IMR-90 (cell line): ENCODE results near the gene SH3TC1. TPM values are rescaled to one million over a fixed set of nuclear protein-coding genes. Genes with fewer than 3 reads are reported as not detected.
A peak's percentile ranks its signal among the peaks of the same experiment; 100 is the strongest.

Experiments used
- ATAC-seq: fragments of 200-7000 bp; cut with Tn5 transposase; 2 replicates; pipeline ENCODE4 v1.9.1; 2020; ENCODE audit warnings: low read depth, mild to moderate bottlenecking, moderate library complexity
- BruUV-seq: library from RNA; stranded (reverse); fragments of 400-500 nt; replicated peaks from 2 replicates; lab custom pipeline; 2021; lab: Mats Ljungman, UMichigan
- CTCF ChIA-PET: fragments of 300-600 bp; formaldehyde crosslinking; extraction: SDS; loops from one replicate; lab custom pipeline; 2021; ENCODE audit warnings: antibody characterized with exemption; lab: Yijun Ruan, JAX
- POLR2A ChIA-PET: fragments of 300-600 bp; sonication (Branson Sonifier 250); formaldehyde crosslinking; loops from one replicate; lab custom pipeline; 2022; ENCODE audit warnings: antibody characterized with exemption; ENCODE audit not compliant: unreplicated experiment; lab: Charles Lee
- DNase-seq: peaks from one replicate; pipeline ENCODE4 v3.0.0; 2013
- H2AFZ ChIP-seq: replicated peaks from 2 replicates; pipeline ENCODE3; 2013; ENCODE audit warnings: low read length, mild to moderate bottlenecking; ENCODE audit not compliant: poor library complexity
- H2AK5ac ChIP-seq: 2 replicates; pipeline ENCODE4 v1.6.1; 2013; ENCODE audit warnings: low read depth, low read length, inconsistent platforms
- H2AK9ac ChIP-seq: replicated peaks from 2 replicates; pipeline ENCODE3; 2013; ENCODE audit warnings: mild to moderate bottlenecking, low read depth, low read length, moderate library complexity; ENCODE audit not compliant: poor library complexity
- H2BK120ac ChIP-seq: 2 replicates; pipeline ENCODE4 v1.6.1; 2013; ENCODE audit warnings: low read depth, low read length, inconsistent platforms
- H2BK15ac ChIP-seq: 3 replicates; pipeline ENCODE4 v1.6.1; 2013; ENCODE audit warnings: low read depth, low read length, inconsistent platforms
- H2BK20ac ChIP-seq: 2 replicates; pipeline ENCODE4 v1.6.1; 2013; ENCODE audit warnings: low read depth, mild to moderate bottlenecking, inconsistent platforms, low read length, moderate library complexity
- H2BK5ac ChIP-seq: 2 replicates; pipeline ENCODE4 v1.6.1; 2013; ENCODE audit warnings: mild to moderate bottlenecking, low read depth, low read length, inconsistent platforms; ENCODE audit not compliant: poor library complexity, severe bottlenecking
- H3K14ac ChIP-seq: replicated peaks from 2 replicates; pipeline ENCODE4 v1.6.1; 2013; ENCODE audit warnings: low read depth, low read length, inconsistent platforms
- H3K18ac ChIP-seq: 2 replicates; pipeline ENCODE4 v1.6.1; 2013; ENCODE audit warnings: low read depth, low read length, control low read depth
- H3K23ac ChIP-seq: 2 replicates; pipeline ENCODE4 v1.6.1; 2013; ENCODE audit warnings: low read depth, low read length, inconsistent platforms
- H3K27ac ChIP-seq: 2 replicates; pipeline ENCODE4 v1.5.1; 2013; ENCODE audit warnings: mild to moderate bottlenecking, control low read depth, low read length; ENCODE audit not compliant: insufficient read depth
- H3K27me3 ChIP-seq: 2 replicates; pipeline ENCODE4 v1.6.1; 2013; ENCODE audit warnings: low read length; ENCODE audit not compliant: control insufficient read depth, insufficient read depth
- H3K36me3 ChIP-seq: 2 replicates; pipeline ENCODE4 v1.6.1; 2013; ENCODE audit warnings: low read length, mixed read lengths; ENCODE audit not compliant: control insufficient read depth, insufficient read depth
- H3K4ac ChIP-seq: 2 replicates; pipeline ENCODE4 v1.6.1; 2013; ENCODE audit warnings: low read depth, low read length, inconsistent platforms
- H3K4me1 ChIP-seq: 2 replicates; pipeline ENCODE4 v1.6.1; 2013; ENCODE audit warnings: low read length, mixed read lengths; ENCODE audit not compliant: control insufficient read depth, insufficient read depth
- H3K4me2 ChIP-seq: 2 replicates; pipeline ENCODE4 v1.6.1; 2013; ENCODE audit warnings: low read depth, mild to moderate bottlenecking, control low read depth, low read length, moderate library complexity
- H3K4me3 ChIP-seq: 2 replicates; pipeline ENCODE4 v1.5.1; 2013; ENCODE audit warnings: low read depth, mild to moderate bottlenecking, control low read depth, low read length, moderate library complexity; ENCODE audit not compliant: insufficient read depth
- H3K56ac ChIP-seq: 2 replicates; pipeline ENCODE4 v1.6.1; 2013; ENCODE audit warnings: low read length, inconsistent platforms; ENCODE audit not compliant: insufficient read depth; ENCODE audit errors: extremely low read depth
- H3K79me1 ChIP-seq, 2 experiments: 2 replicates each; pipeline ENCODE4 v1.6.1; 2013; ENCODE audit warnings: low read length in 2 of 2, inconsistent platforms in 1 of 2, low read depth in 1 of 2
- H3K9ac ChIP-seq: 2 replicates; pipeline ENCODE4 v1.6.1; 2013; ENCODE audit warnings: low read depth, low read length, control low read depth
- H3K9me1 ChIP-seq: 2 replicates; pipeline ENCODE4 v1.6.1; 2013; ENCODE audit warnings: low read length, inconsistent platforms; ENCODE audit not compliant: insufficient read depth
- H3K9me3 ChIP-seq: 2 replicates; pipeline ENCODE4 v1.6.1; 2013; ENCODE audit warnings: low read length; ENCODE audit not compliant: control insufficient read depth, insufficient read depth
- H4K20me1 ChIP-seq: 2 replicates; pipeline ENCODE4 v1.6.1; 2013; ENCODE audit warnings: low read length, inconsistent platforms; ENCODE audit not compliant: insufficient read depth
- H4K5ac ChIP-seq: 2 replicates; pipeline ENCODE4 v1.6.1; 2013; ENCODE audit warnings: mild to moderate bottlenecking, low read depth, low read length, control low read depth
- H4K8ac ChIP-seq, 2 experiments: 2 replicates each; pipeline ENCODE4 v1.6.1; 2013; ENCODE audit warnings: low read depth in 2 of 2, low read length in 2 of 2, control low read depth in 1 of 2, inconsistent platforms in 1 of 2
- H4K91ac ChIP-seq: 2 replicates; pipeline ENCODE4 v1.6.1; 2013; ENCODE audit warnings: low read depth, low read length, inconsistent platforms; ENCODE audit not compliant: insufficient read depth
- BHLHE40 ChIP-seq: fragments of 150-350 bp; IDR thresholded peaks from 2 replicates; pipeline ENCODE4 v1.6.1; 2016; ENCODE audit warnings: mild to moderate bottlenecking, low read depth, low read length
- CHD1 ChIP-seq: IDR thresholded peaks from 2 replicates; pipeline ENCODE4 v1.6.1; 2012; ENCODE audit warnings: low read depth, low read length, improper control_type of control experiment
- MAZ ChIP-seq: IDR thresholded peaks from 2 replicates; pipeline ENCODE4 v1.6.1; 2012; ENCODE audit warnings: low read depth, mild to moderate bottlenecking, low read length, improper control_type of control experiment, moderate library complexity, borderline replicate concordance
- MXI1 ChIP-seq: IDR thresholded peaks from 2 replicates; pipeline ENCODE4 v1.6.1; 2012; ENCODE audit warnings: low read depth, mild to moderate bottlenecking, low read length, moderate library complexity, borderline replicate concordance
- NFE2L2 ChIP-seq: fragments of 150-350 bp; IDR thresholded peaks from 2 replicates; pipeline ENCODE4 v1.6.1; 2016; ENCODE audit warnings: low read depth, mild to moderate bottlenecking, low read length
- POLR2A ChIP-seq: IDR thresholded peaks from 2 replicates; pipeline ENCODE4 v1.6.1; 2012; ENCODE audit warnings: mild to moderate bottlenecking, low read depth, low read length
- RAD21 ChIP-seq: IDR thresholded peaks from 2 replicates; pipeline ENCODE4 v1.6.1; 2012; ENCODE audit warnings: low read length, improper control_type of control experiment
- RCOR1 ChIP-seq: IDR thresholded peaks from 2 replicates; pipeline ENCODE4 v1.6.1; 2012; ENCODE audit warnings: mild to moderate bottlenecking, low read length, improper control_type of control experiment; ENCODE audit not compliant: insufficient replicate concordance
- RFX5 ChIP-seq: IDR thresholded peaks from 2 replicates; pipeline ENCODE4 v1.8.0; 2012; ENCODE audit warnings: low read depth, mild to moderate bottlenecking, low read length, moderate library complexity
- SMC3 ChIP-seq: fragments of 150-350 bp; IDR thresholded peaks from 2 replicates; pipeline ENCODE4 v1.6.1; 2016; ENCODE audit warnings: low read depth, mild to moderate bottlenecking, antibody characterized with exemption, low read length, moderate library complexity
- WGBS, 2 experiments: methylation state at CpG; one replicate each; pipeline versions ENCODE4 v1.1.5 to v1.1.7; 2013; ENCODE audit warnings: missing lambda C conversion rate in 2 of 2; ENCODE audit not compliant: insufficient read length in 1 of 2; ENCODE audit errors: extremely low coverage in 2 of 2; 5-methylcytosine and 5-hydroxymethylcytosine counted together
- dilution Hi-C: fragments of 300-500 bp; cut with HindIII; formaldehyde crosslinking; loops from one replicate; pipeline ENCODE4 v1.14.3; 2018; ENCODE audit warnings: low sequenced_read_pairs; ENCODE audit not compliant: unreplicated experiment
- in situ Hi-C: fragments of 300-500 bp; cut with MboI; formaldehyde crosslinking; loops from 3 replicates; pipeline ENCODE4 v1.14.3; 2019; ENCODE audit warnings: low sequenced_read_pairs, inconsistent platforms, mixed read lengths
- intact Hi-C: fragments of 100-400 bp; cut with micrococcal nuclease; formaldehyde crosslinking; loops from 2 replicates; pipeline ENCODE4 v1.10.0; 2022
- polyA plus RNA-seq, 3 experiments: library from polyadenylated mRNA; depleted of rRNA; stranded (reverse); fragments of >200 nt; gene quantifications; 2 replicates each; pipeline ENCODE4 v1.2.3, GENCODE V29; 2012; ENCODE audit warnings: low replicate concordance in 1 of 3
- total RNA-seq: library from RNA; depleted of rRNA; stranded (reverse); fragments of >200 nt; gene quantifications from 2 replicates; pipeline ENCODE4 v1.2.3, GENCODE V29; 2012
- TF ChIP-seq, protein P1 (sequence below): conservative IDR thresholded peaks from 2 replicates; pipeline ENCODE4 v1.5.1; 2012; ENCODE audit warnings: mild to moderate bottlenecking, low read depth, low read length, improper control_type of control experiment

SH3TC1 gene
- total and polyA plus RNA-seq, 2 of the 4 experiments (the other 2 are of a cell fraction): 1.6 to 2.2 TPM

DNA sequence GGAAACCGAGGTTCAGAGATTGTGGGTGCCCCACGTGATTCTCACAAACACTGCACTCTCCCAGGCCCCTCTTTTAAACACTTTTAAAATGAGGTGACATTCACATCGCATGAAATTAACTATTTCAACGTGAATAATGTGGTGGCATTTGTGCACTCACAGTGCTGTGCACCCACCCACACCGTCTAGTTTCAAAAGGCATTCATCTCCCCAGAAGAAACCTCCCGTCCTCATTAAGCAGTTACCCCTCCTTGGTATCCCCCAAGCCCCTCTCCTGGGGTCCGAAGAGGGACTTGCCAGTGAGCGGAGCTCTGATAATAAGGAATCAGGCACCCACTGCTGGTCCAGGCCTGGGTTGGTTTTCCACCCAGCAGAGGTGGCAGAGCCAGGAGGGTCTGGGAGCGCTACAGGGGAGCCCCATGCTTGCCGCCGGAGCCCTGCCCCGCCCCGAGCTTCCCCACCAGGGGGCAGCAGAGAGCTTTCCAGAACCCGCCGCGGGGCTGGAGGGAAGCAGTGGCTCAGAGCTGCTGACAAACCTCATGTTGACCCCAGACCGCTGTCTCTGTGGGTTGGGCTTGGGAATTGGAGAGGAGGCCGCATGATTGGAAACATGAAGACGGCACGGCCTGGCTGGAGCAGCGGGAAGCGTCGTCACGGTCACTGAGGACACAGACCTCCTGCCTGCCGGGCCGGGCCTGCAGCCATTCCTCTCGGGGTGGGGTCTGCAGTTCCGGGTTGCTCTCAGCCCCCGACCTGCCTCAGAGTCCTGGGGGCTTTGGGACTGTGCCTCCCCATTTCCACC is 43.0 kb downstream of the SH3TC1 start (continued):
- no peak for TF ChIP-seq RCOR1

DNA sequence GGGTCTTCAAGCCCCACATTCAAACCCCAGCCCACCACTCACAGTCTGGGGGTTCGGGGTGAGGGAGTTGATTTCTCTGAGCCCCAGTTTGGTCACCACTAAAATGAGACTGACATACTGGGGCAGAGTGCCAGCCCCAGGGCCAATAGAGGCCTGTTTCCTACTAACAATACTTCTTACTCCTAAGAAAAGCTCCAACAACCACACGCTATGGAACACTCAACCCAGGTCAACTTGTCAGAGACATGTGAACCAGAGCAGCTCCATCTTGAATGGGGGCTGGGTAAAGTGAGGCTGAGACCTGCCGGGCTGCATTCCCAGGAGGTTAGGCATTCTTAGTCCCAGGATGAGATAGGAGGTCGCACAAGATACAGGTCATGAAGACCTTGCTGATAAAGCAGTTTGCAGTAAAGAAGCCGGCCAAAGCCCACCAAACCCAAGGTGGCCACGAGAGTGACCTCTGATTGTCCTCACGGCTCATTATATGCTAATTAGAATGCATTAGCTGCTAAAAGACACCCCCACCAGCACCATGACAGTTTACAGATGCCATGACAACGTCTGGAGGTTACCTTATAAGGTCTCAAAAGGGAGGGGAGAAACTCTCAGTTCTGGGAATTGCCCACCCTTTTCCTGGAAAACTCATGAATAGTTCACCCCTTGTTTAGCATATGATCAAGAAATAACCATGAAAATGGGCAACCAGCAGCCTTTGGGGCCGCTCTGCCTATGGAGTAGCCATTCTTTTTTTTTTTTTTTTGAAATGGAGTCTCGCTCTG is 43.9 kb downstream of the SH3TC1 start:
- ChIA-PET CTCF (interaction anchor here (0.5 to 2.5 kb wide), 10 partner anchors 24 to 172 kb away, joined by 3 to 18 read pairs (median 5); no protein-coding TSS in a partner anchor), POLR2A (no interaction called here)
- H4K5ac ChIP-seq: no peak overlapping the region; the same call in 1 of the 2 replicates
- DNase-seq (no peak), ATAC-seq (no peak)
- no peaks in the 10 kb centered on the region for H3K79me1 ChIP-seq
- H4K91ac ChIP-seq: no peak overlapping the region
- 60% methylated on average over 1 of the region's 10 CpGs; no CpG with 5 or more reads in 1 of the 2 experiments for WGBS, 2 experiments
- H2AK9ac ChIP-seq: no peak overlapping the region
- H3K4me1 ChIP-seq: peaks cover 8% of the 10 kb centered on the region
- H3K4me3 ChIP-seq: no peak overlapping the region
- no TSS peak for BruUV-seq
- no peak overlapping the region for H3K23ac ChIP-seq
- H3K36me3 ChIP-seq: no peaks in the 10 kb centered on the region
- H3K9ac ChIP-seq: no peak overlapping the region
- H3K18ac ChIP-seq: no peak overlapping the region; the same call in 1 of the 2 replicates
- no peak overlapping the region for H3K14ac ChIP-seq
- no peaks in the 10 kb centered on the region; the same call in 1 of the 2 replicates for H3K9me3 ChIP-seq
- peak overlapping the region in 1 of 2 experiments; percentile 6; a peak in 1 of 4 replicates for H4K8ac ChIP-seq
- intact Hi-C loops: loop anchor here (1.0 to 2.0 kb wide), 5 partner anchors 17 to 164 kb away; no protein-coding TSS in a partner anchor
- H2AFZ ChIP-seq: peak overlapping the region; percentile 86
- no peak overlapping the region for H2BK20ac ChIP-seq
- H4K20me1 ChIP-seq: no peaks in the 10 kb centered on the region; the same call in 1 of the 2 replicates
- peak overlapping the region; percentile 8; the same call in 1 of the 2 replicates for H3K4ac ChIP-seq
- H3K27me3 ChIP-seq: no peaks in the 10 kb centered on the region; the same call in 1 of the 2 replicates
- H3K9me1 ChIP-seq: no peaks in the 10 kb centered on the region
- H2BK120ac ChIP-seq: no peak overlapping the region
- dilution Hi-C loops: no loop called here
- in situ Hi-C loops: loop anchor here (5.0 kb wide), 1 partner anchor 159 kb away; no protein-coding TSS in a partner anchor
- no peak overlapping the region for H3K56ac ChIP-seq
- H2BK5ac ChIP-seq: no peak overlapping the region
- no peak overlapping the region for H2BK15ac ChIP-seq
- H2AK5ac ChIP-seq: no peak overlapping the region; the same call in 1 of the 2 replicates
- no peak overlapping the region for H3K4me2 ChIP-seq
- H3K27ac ChIP-seq: no peak overlapping the region
- TF ChIP-seq MAZ (no peak), NFE2L2 (no peak), CHD1 (no peak), RCOR1 (no peak), SMC3 (no peak), MXI1 (no peak), RFX5 (no peak), POLR2A (no peak), BHLHE40 (no peak), RAD21 (no peak)
- TF ChIP-seq, protein P1, sequence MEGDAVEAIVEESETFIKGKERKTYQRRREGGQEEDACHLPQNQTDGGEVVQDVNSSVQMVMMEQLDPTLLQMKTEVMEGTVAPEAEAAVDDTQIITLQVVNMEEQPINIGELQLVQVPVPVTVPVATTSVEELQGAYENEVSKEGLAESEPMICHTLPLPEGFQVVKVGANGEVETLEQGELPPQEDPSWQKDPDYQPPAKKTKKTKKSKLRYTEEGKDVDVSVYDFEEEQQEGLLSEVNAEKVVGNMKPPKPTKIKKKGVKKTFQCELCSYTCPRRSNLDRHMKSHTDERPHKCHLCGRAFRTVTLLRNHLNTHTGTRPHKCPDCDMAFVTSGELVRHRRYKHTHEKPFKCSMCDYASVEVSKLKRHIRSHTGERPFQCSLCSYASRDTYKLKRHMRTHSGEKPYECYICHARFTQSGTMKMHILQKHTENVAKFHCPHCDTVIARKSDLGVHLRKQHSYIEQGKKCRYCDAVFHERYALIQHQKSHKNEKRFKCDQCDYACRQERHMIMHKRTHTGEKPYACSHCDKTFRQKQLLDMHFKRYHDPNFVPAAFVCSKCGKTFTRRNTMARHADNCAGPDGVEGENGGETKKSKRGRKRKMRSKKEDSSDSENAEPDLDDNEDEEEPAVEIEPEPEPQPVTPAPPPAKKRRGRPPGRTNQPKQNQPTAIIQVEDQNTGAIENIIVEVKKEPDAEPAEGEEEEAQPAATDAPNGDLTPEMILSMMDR: no peak
